ENCODE data around the gene FOCAD.

The FOCAD gene

GRCh38 chr9:20804489-20805250, 120.6 kb downstream of the FOCAD start:
- no peak for DNase-seq (ENCODE audit: low read depth in 2 of 2)

- no peak for DNase-seq (ENCODE audit: low read depth in 2 of 2)
These were observed 121.7 kb downstream of the FOCAD start for GRCh38 chr9:20805766-20806165.

- no peak for DNase-seq (ENCODE audit: low read depth in 2 of 2)
These were observed 123.9 kb downstream of the FOCAD start for GRCh38 chr9:20808002-20808401.

GRCh38 chr9:20811872-20812271, 127.8 kb downstream of the FOCAD start:
- no peak for DNase-seq (ENCODE audit: low read depth in 2 of 2)

GRCh38 chr9:20815923-20816703, 132.1 kb downstream of the FOCAD start:
- DNase-seq (ENCODE audit: low read depth in 2 of 2) = no peak

GRCh38 chr9:20823051-20823450, 139.0 kb downstream of the FOCAD start:
- DNase-seq (ENCODE audit: low read depth in 2 of 2) = no peak

GRCh38 chr9:20831028-20831427, 147.0 kb downstream of the FOCAD start:
- no peak for DNase-seq (ENCODE audit: low read depth in 2 of 2)

GRCh38 chr9:20832775-20833174, 148.7 kb downstream of the FOCAD start:
- no peak for DNase-seq (ENCODE audit: low read depth in 2 of 2)

GRCh38 chr9:20835377-20836286, 151.6 kb downstream of the FOCAD start:
- DNase-seq (ENCODE audit: low read depth in 2 of 2) = no peak

- DNase-seq (ENCODE audit: low read depth in 2 of 2) = no peak
These were observed 153.1 kb downstream of the FOCAD start for GRCh38 chr9:20837166-20837565.

- no peak for DNase-seq (ENCODE audit: low read depth in 2 of 2)
These were observed 154.2 kb downstream of the FOCAD start for GRCh38 chr9:20838218-20838617.

- DNase-seq (ENCODE audit: low read depth in 2 of 2) = no peak
These were observed 160.9 kb downstream of the FOCAD start for GRCh38 chr9:20844916-20845315.

- DNase-seq (ENCODE audit: low read depth in 2 of 2) = no peak
These were observed 164.4 kb downstream of the FOCAD start for GRCh38 chr9:20848490-20848889.

GRCh38 chr9:20853866-20854265, 169.8 kb downstream of the FOCAD start:
- no peak for DNase-seq (ENCODE audit: low read depth in 2 of 2)

- no peak for DNase-seq (ENCODE audit: low read depth in 2 of 2)
These were observed 170.4 kb downstream of the FOCAD start for GRCh38 chr9:20854444-20854843.

GRCh38 chr9:20863945-20864344, 179.9 kb downstream of the FOCAD start:
- DNase-seq (ENCODE audit: low read depth in 2 of 2) = no peak

- no peak for DNase-seq (ENCODE audit: low read depth in 2 of 2)
These were observed 181.3 kb downstream of the FOCAD start for GRCh38 chr9:20865347-20865746.

GRCh38 chr9:20870115-20870514, 186.1 kb downstream of the FOCAD start:
- no peak for DNase-seq (ENCODE audit: low read depth in 2 of 2)

GRCh38 chr9:20872340-20872977, 188.4 kb downstream of the FOCAD start:
- DNase-seq (ENCODE audit: low read depth in 2 of 2) = no peak

- DNase-seq (ENCODE audit: low read depth in 2 of 2) = no peak
These were observed 189.3 kb downstream of the FOCAD start for GRCh38 chr9:20873240-20873865.

- DNase-seq (ENCODE audit: low read depth in 2 of 2) = no peak
These were observed 196.2 kb downstream of the FOCAD start for GRCh38 chr9:20880271-20880670.
